ENCODE measurements around the gene TRABD2B.

Gene TRABD2B

GRCh38 chr1:47782414-47783166, 214.6 kb downstream of the TRABD2B start:
- Histone ChIP-seq H2BK5ac (ENCODE audit: low read length) (no peak overlapping the region), H3K36me3 (replicated peaks in 1 of 2; ENCODE audit: control insufficient read depth in 2 of 2, insufficient read depth in 2 of 2, low read length in 2 of 2) (no peaks in the 10 kb centered on the region), H3K27me3 (ENCODE audit: control insufficient read depth in 3 of 3, insufficient read depth in 3 of 3, low read depth in 1 of 3, low read length in 3 of 3) (no peaks in the 10 kb centered on the region), H3K9ac (ENCODE audit: low read depth, low read length, poor library complexity) (no peak overlapping the region), H3K4me2 (ENCODE audit: insufficient read depth, low read length, poor library complexity, severe bottlenecking) (no peak overlapping the region), H2BK120ac (ENCODE audit: low read depth, low read length) (no peak overlapping the region), H2BK15ac (ENCODE audit: low read length) (no peak overlapping the region), H4K91ac (ENCODE audit: low read depth, low read length, poor library complexity) (no peak overlapping the region), H3K4me3 (ENCODE audit: low read length in 2 of 2) (no peak overlapping the region), H3K18ac (ENCODE audit: low read length) (peak overlapping the region; percentile 29), H2BK12ac (ENCODE audit: low read length) (no peak overlapping the region), H3K27ac (replicated peaks; ENCODE audit: low read length) (no peak overlapping the region), H3K79me1 (ENCODE audit: low read depth, low read length) (no peaks in the 10 kb centered on the region), H3K9me3 (replicated peaks in 1 of 2; ENCODE audit: control insufficient read depth in 2 of 2, insufficient read depth in 1 of 2, low read depth in 1 of 2, low read length in 2 of 2) (no peaks in the 10 kb centered on the region), H2AK5ac (ENCODE audit: low read depth, low read length) (no peak overlapping the region), H3K4ac (ENCODE audit: low read length) (no peak overlapping the region), H2AFZ (ENCODE audit: low read length) (no peak overlapping the region), H3K4me1 (ENCODE audit: control insufficient read depth in 2 of 2, insufficient read depth in 1 of 2, low read depth in 1 of 2, low read length in 2 of 2) (peaks cover 0 to 4% of the 10 kb centered on the region in 2 donors), H4K8ac (ENCODE audit: low read depth, low read length) (no peak overlapping the region), H3K23ac (ENCODE audit: low read depth, low read length, poor library complexity) (no peak overlapping the region), H3K14ac (ENCODE audit: low read length) (peak overlapping the region; percentile 50)
- DNase-seq (ENCODE audit: low spot score) = no peak
- no CpG with 5 or more reads among the region's 9 CpGs for WGBS, 2 donors (ENCODE audit: extremely low coverage in 2 of 2, insufficient read length in 2 of 2, insufficient replicate concordance in 1 of 2)

- Histone ChIP-seq H3K4me1 (ENCODE audit: control insufficient read depth in 2 of 2, insufficient read depth in 1 of 2, low read depth in 1 of 2, low read length in 2 of 2) (peaks cover 0 to 14% of the 10 kb centered on the region in 2 donors), H3K23ac (ENCODE audit: low read depth, low read length, poor library complexity) (no peak overlapping the region), H3K14ac (ENCODE audit: low read length) (no peak overlapping the region), H3K4ac (ENCODE audit: low read length) (no peak overlapping the region), H2AFZ (ENCODE audit: low read length) (no peak overlapping the region), H2BK5ac (ENCODE audit: low read length) (no peak overlapping the region), H4K8ac (ENCODE audit: low read depth, low read length) (no peak overlapping the region), H3K18ac (ENCODE audit: low read length) (no peak overlapping the region), H3K4me2 (ENCODE audit: insufficient read depth, low read length, poor library complexity, severe bottlenecking) (no peak overlapping the region), H3K27ac (replicated peaks; ENCODE audit: low read length) (no peak overlapping the region), H3K36me3 (replicated peaks in 1 of 2; ENCODE audit: control insufficient read depth in 2 of 2, insufficient read depth in 2 of 2, low read length in 2 of 2) (no peaks in the 10 kb centered on the region), H3K9ac (ENCODE audit: low read depth, low read length, poor library complexity) (no peak overlapping the region), H3K9me3 (replicated peaks in 1 of 2; ENCODE audit: control insufficient read depth in 2 of 2, insufficient read depth in 1 of 2, low read depth in 1 of 2, low read length in 2 of 2) (no peaks in the 10 kb centered on the region), H2BK120ac (ENCODE audit: low read depth, low read length) (no peak overlapping the region), H3K79me1 (ENCODE audit: low read depth, low read length) (no peaks in the 10 kb centered on the region), H3K4me3 (ENCODE audit: low read length in 2 of 2) (no peak overlapping the region), H2BK15ac (ENCODE audit: low read length) (no peak overlapping the region), H2BK12ac (ENCODE audit: low read length) (no peak overlapping the region), H4K91ac (ENCODE audit: low read depth, low read length, poor library complexity) (no peak overlapping the region), H2AK5ac (ENCODE audit: low read depth, low read length) (no peak overlapping the region), H3K27me3 (ENCODE audit: control insufficient read depth in 3 of 3, insufficient read depth in 3 of 3, low read depth in 1 of 3, low read length in 3 of 3) (no peaks in the 10 kb centered on the region)
- DNase-seq (ENCODE audit: low spot score) = no peak
- no CpG with 5 or more reads among the region's 22 CpGs for WGBS, 2 donors (ENCODE audit: extremely low coverage in 2 of 2, insufficient read length in 2 of 2, insufficient replicate concordance in 1 of 2)
Observed at GRCh38 chr1:47781171-47781959, 215.8 kb downstream of the TRABD2B start.

DNA sequence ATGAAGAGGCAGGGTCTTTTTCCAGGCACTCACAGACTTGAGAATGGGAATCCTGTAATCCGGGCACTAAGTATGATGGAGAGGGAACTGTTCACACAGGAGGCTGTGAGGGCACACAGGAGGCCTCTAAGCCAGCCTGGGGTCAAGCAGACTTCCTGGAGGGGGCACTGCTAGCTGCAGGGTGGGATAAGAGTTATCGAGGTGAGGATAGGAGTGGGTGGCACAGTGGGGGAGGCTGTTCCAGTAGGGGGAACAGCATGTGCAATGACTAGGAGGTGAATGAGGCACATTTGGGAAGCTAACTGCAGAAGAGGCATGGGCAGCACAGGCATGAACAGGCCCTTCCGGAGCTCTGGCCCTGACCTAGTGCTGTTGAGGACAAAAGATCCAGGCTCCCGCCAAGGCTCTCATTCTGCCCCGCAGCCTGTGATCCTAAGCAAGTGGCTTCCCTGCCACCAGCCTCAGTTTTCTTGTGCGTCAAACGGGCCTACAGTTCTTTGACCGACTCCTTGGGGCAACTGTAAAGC, 216.7 kb downstream of the TRABD2B start:
- H2BK120ac ChIP-seq (ENCODE audit: low read depth, low read length) = no peak overlapping the region
- no peak overlapping the region for H3K4ac ChIP-seq (ENCODE audit: low read length)
- H3K36me3 ChIP-seq (replicated peaks in 1 of 2; ENCODE audit: control insufficient read depth in 2 of 2, insufficient read depth in 2 of 2, low read length in 2 of 2) = no peaks in the 10 kb centered on the region
- H4K91ac ChIP-seq (ENCODE audit: low read depth, low read length, poor library complexity) = no peak overlapping the region
- H3K9me3 ChIP-seq (replicated peaks in 1 of 2; ENCODE audit: control insufficient read depth in 2 of 2, insufficient read depth in 1 of 2, low read depth in 1 of 2, low read length in 2 of 2) = no peaks in the 10 kb centered on the region
- DNase-seq (ENCODE audit: low spot score) = no peak
- H2AK5ac ChIP-seq (ENCODE audit: low read depth, low read length) = no peak overlapping the region
- no peaks in the 10 kb centered on the region for H3K79me1 ChIP-seq (ENCODE audit: low read depth, low read length)
- WGBS, 2 donors (ENCODE audit: extremely low coverage in 2 of 2, insufficient read length in 2 of 2, insufficient replicate concordance in 1 of 2) = no CpG with 5 or more reads among the region's 8 CpGs
- no peaks in the 10 kb centered on the region for H3K27me3 ChIP-seq (ENCODE audit: control insufficient read depth in 3 of 3, insufficient read depth in 3 of 3, low read depth in 1 of 3, low read length in 3 of 3)
- no peak overlapping the region for H2AFZ ChIP-seq (ENCODE audit: low read length)
- H4K8ac ChIP-seq (ENCODE audit: low read depth, low read length) = no peak overlapping the region
- no peak overlapping the region for H3K4me2 ChIP-seq (ENCODE audit: insufficient read depth, low read length, poor library complexity, severe bottlenecking)
- H3K4me3 ChIP-seq (ENCODE audit: low read length in 2 of 2) = no peak overlapping the region
- H2BK15ac ChIP-seq (ENCODE audit: low read length) = no peak overlapping the region
- H3K23ac ChIP-seq (ENCODE audit: low read depth, low read length, poor library complexity) = no peak overlapping the region
- H2BK5ac ChIP-seq (ENCODE audit: low read length) = no peak overlapping the region
- H3K9ac ChIP-seq (ENCODE audit: low read depth, low read length, poor library complexity) = no peak overlapping the region
- H3K14ac ChIP-seq (ENCODE audit: low read length) = no peak overlapping the region
- H3K4me1 ChIP-seq (ENCODE audit: control insufficient read depth in 2 of 2, insufficient read depth in 1 of 2, low read depth in 1 of 2, low read length in 2 of 2) = peaks cover 0 to 15% of the 10 kb centered on the region in 2 donors
- H2BK12ac ChIP-seq (ENCODE audit: low read length) = no peak overlapping the region
- H3K27ac ChIP-seq (replicated peaks; ENCODE audit: low read length) = no peak overlapping the region
- no peak overlapping the region for H3K18ac ChIP-seq (ENCODE audit: low read length)

DNA sequence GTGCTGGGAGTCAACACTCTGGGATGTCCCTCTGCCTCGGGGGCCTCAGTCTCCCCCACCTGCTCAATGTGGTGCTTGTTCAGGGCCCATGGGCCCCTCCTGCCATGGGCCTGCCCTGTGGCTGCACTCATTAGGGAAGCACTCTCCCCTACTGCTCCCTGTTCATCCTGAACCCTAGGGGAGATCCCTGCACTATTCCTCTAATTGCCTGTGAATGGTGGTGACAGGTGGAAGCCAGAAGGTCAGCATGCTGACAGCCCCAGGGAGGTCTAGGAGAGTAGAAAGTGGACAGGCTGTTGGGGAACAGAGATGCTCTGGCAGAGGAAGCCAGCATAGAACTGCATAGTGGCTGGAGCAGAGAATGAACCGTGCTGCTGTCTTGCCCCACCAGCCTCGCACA, 217.6 kb downstream of the TRABD2B start:
- no peaks in the 10 kb centered on the region for H3K27me3 ChIP-seq (ENCODE audit: control insufficient read depth in 3 of 3, insufficient read depth in 3 of 3, low read depth in 1 of 3, low read length in 3 of 3)

More for the DNA sequence above, 217.6 kb downstream of the TRABD2B start:
- H2BK120ac ChIP-seq (ENCODE audit: low read depth, low read length) = no peak overlapping the region
- no peak overlapping the region for H3K9ac ChIP-seq (ENCODE audit: low read depth, low read length, poor library complexity)
- H2AFZ ChIP-seq (ENCODE audit: low read length) = no peak overlapping the region
- no peak overlapping the region for H3K14ac ChIP-seq (ENCODE audit: low read length)
- no peak overlapping the region for H3K4me2 ChIP-seq (ENCODE audit: insufficient read depth, low read length, poor library complexity, severe bottlenecking)
- H2AK5ac ChIP-seq (ENCODE audit: low read depth, low read length) = no peak overlapping the region
- H3K4ac ChIP-seq (ENCODE audit: low read length) = no peak overlapping the region
- no CpG with 5 or more reads among the region's 3 CpGs for WGBS, 2 donors (ENCODE audit: extremely low coverage in 2 of 2, insufficient read length in 2 of 2, insufficient replicate concordance in 1 of 2)
- no peak overlapping the region for H2BK15ac ChIP-seq (ENCODE audit: low read length)
- H2BK12ac ChIP-seq (ENCODE audit: low read length) = no peak overlapping the region
- no peaks in the 10 kb centered on the region for H3K36me3 ChIP-seq (replicated peaks in 1 of 2; ENCODE audit: control insufficient read depth in 2 of 2, insufficient read depth in 2 of 2, low read length in 2 of 2)
- no peak overlapping the region for H4K8ac ChIP-seq (ENCODE audit: low read depth, low read length)
- no peak overlapping the region for H2BK5ac ChIP-seq (ENCODE audit: low read length)
- H4K91ac ChIP-seq (ENCODE audit: low read depth, low read length, poor library complexity) = no peak overlapping the region
- no peak overlapping the region for H3K23ac ChIP-seq (ENCODE audit: low read depth, low read length, poor library complexity)
- no peaks in the 10 kb centered on the region for H3K9me3 ChIP-seq (replicated peaks in 1 of 2; ENCODE audit: control insufficient read depth in 2 of 2, insufficient read depth in 1 of 2, low read depth in 1 of 2, low read length in 2 of 2)
- no peak for DNase-seq (ENCODE audit: low spot score)
- H3K18ac ChIP-seq (ENCODE audit: low read length) = no peak overlapping the region
- no peak overlapping the region for H3K4me3 ChIP-seq (ENCODE audit: low read length in 2 of 2)
- peaks cover 0 to 15% of the 10 kb centered on the region in 2 donors for H3K4me1 ChIP-seq (ENCODE audit: control insufficient read depth in 2 of 2, insufficient read depth in 1 of 2, low read depth in 1 of 2, low read length in 2 of 2)
- no peaks in the 10 kb centered on the region for H3K79me1 ChIP-seq (ENCODE audit: low read depth, low read length)
- no peak overlapping the region for H3K27ac ChIP-seq (replicated peaks; ENCODE audit: low read length)

Measured in neuronal stem cell (in vitro differentiated cells).